Type B pancreatic cell (in vitro differentiated cells): ENCODE results near the gene PJVK. TPM values are rescaled to one million over a fixed set of nuclear protein-coding genes. Genes with fewer than 3 reads are reported as not detected.

Experiments used
- DNase-seq: peaks from one replicate; pipeline ENCODE4 v3.0.0; 2021; ENCODE audit warnings: mixed read lengths; ENCODE audit not compliant: unreplicated experiment; ENCODE audit errors: extremely low spot score
- H3K27ac Mint-ChIP-seq: 2 replicates; pipeline ENCODE4 v1.8.0; 2021; ENCODE audit warnings: mild to moderate bottlenecking, mixed read lengths
- H3K27me3 Mint-ChIP-seq: 2 replicates; pipeline ENCODE4 v1.8.0; 2021; ENCODE audit warnings: mixed read lengths
- H3K36me3 Mint-ChIP-seq: 2 replicates; pipeline ENCODE4 v1.8.0; 2021; ENCODE audit warnings: mixed read lengths
- H3K4me1 Mint-ChIP-seq: one replicate; pipeline ENCODE4 v1.8.0; 2021; ENCODE audit warnings: mixed read lengths; ENCODE audit not compliant: unreplicated experiment
- H3K4me3 Mint-ChIP-seq: 2 replicates; pipeline ENCODE4 v1.8.0; 2021; ENCODE audit warnings: mild to moderate bottlenecking, mixed read lengths
- H3K9me3 Mint-ChIP-seq: 2 replicates; pipeline ENCODE4 v1.8.0; 2021; ENCODE audit warnings: mixed read lengths
- CTCF ChIP-seq: fragments of 200-600 bp; sonication (generic); conservative IDR thresholded peaks from 2 replicates; pipeline ENCODE4 v1.5.0; 2021; ENCODE audit warnings: antibody characterized with exemption, mild to moderate bottlenecking
- total RNA-seq: library from RNA; stranded (reverse); gene quantifications from 2 replicates; pipeline ENCODE4 v1.2.1, GENCODE V29; 2021; ENCODE audit warnings: low replicate concordance

The PJVK gene
- total RNA-seq, 1 donor from 2014 or later: 8.0 TPM

GRCh38 chr2:178425255-178425827 lies 25.8 kb upstream of the PJVK start:
- H3K4me3 Mint-ChIP-seq: no peak overlapping the region
- no peaks in the 10 kb centered on the region for H3K4me1 Mint-ChIP-seq
- no peak for TF ChIP-seq CTCF
- H3K9me3 Mint-ChIP-seq: peaks cover 11% of the 10 kb centered on the region
- H3K27me3 Mint-ChIP-seq: no peaks in the 10 kb centered on the region
- DNase-seq: no peak
- H3K27ac Mint-ChIP-seq: no peak overlapping the region
- H3K36me3 Mint-ChIP-seq: peaks cover 55% of the 10 kb centered on the region

DNA sequence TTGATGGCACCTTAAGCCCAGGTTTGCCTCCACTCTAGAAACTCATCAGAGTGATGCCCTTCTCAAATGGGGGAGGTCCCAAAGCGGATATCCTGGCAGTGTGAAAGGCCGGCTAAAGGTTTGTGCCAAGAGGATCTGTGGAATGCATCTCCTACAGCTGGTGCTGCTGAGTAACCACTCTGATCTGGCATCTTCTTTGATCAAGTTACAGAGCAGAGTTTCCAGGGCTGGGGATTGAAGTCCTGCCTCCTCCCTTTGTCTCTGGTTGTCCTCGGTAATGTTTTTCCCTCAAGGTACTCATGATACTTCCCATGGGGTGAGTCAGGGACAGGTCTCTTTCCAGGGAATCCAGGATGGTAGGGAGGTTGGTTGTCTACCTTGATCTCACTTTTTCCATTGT lies 24.8 kb upstream of the PJVK start:
- no peak for DNase-seq
- H3K4me1 Mint-ChIP-seq: no peaks in the 10 kb centered on the region
- H3K27ac Mint-ChIP-seq: no peak overlapping the region
- no peak for TF ChIP-seq CTCF
- H3K36me3 Mint-ChIP-seq: peaks cover 52% of the 10 kb centered on the region
- H3K27me3 Mint-ChIP-seq: no peaks in the 10 kb centered on the region
- H3K4me3 Mint-ChIP-seq: no peak overlapping the region
- H3K9me3 Mint-ChIP-seq: peaks cover 11% of the 10 kb centered on the region

DNA sequence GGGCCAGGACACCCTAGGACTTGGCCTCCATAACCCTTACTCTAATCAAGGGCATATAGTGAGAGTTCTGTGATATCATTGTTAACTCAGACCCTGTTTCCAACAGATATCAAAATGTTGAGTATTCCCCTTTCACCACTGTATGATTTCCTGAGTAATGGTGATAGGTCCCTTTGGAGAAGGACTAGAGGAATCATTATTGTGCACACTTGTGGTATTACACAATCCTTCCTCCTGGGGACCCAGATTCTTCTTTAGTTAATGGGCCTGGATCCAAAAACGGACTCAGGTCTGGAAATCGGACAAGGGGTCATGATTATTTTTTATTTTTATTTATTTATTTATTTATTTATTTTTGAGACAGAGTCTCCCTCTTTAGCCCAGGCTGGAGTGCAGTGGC lies 23.7 kb upstream of the PJVK start:
- H3K4me1 Mint-ChIP-seq: no peaks in the 10 kb centered on the region
- H3K9me3 Mint-ChIP-seq: peaks cover 11% of the 10 kb centered on the region
- H3K36me3 Mint-ChIP-seq: peaks cover 55% of the 10 kb centered on the region
- no peak overlapping the region for H3K4me3 Mint-ChIP-seq
- no peak overlapping the region for H3K27ac Mint-ChIP-seq
- DNase-seq: no peak
- no peak for TF ChIP-seq CTCF
- H3K27me3 Mint-ChIP-seq: no peaks in the 10 kb centered on the region

- peaks cover 11% of the 10 kb centered on the region for H3K9me3 Mint-ChIP-seq
- no peak for DNase-seq
- H3K4me1 Mint-ChIP-seq: no peaks in the 10 kb centered on the region
- H3K4me3 Mint-ChIP-seq: no peak overlapping the region
- H3K27me3 Mint-ChIP-seq: no peaks in the 10 kb centered on the region
- TF ChIP-seq CTCF: no peak
- peaks cover 53% of the 10 kb centered on the region for H3K36me3 Mint-ChIP-seq
- H3K27ac Mint-ChIP-seq: no peak overlapping the region
Observed at GRCh38 chr2:178428396-178428806, 22.8 kb upstream of the PJVK start.

GRCh38 chr2:178429336-178429735 lies 21.8 kb upstream of the PJVK start:
- TF ChIP-seq CTCF: no peak
- no peak for DNase-seq
- no peak overlapping the region for H3K27ac Mint-ChIP-seq
- H3K9me3 Mint-ChIP-seq: peaks cover 11% of the 10 kb centered on the region
- no peaks in the 10 kb centered on the region for H3K27me3 Mint-ChIP-seq
- no peaks in the 10 kb centered on the region for H3K4me1 Mint-ChIP-seq
- peaks cover 52% of the 10 kb centered on the region for H3K36me3 Mint-ChIP-seq
- no peak overlapping the region for H3K4me3 Mint-ChIP-seq

DNA sequence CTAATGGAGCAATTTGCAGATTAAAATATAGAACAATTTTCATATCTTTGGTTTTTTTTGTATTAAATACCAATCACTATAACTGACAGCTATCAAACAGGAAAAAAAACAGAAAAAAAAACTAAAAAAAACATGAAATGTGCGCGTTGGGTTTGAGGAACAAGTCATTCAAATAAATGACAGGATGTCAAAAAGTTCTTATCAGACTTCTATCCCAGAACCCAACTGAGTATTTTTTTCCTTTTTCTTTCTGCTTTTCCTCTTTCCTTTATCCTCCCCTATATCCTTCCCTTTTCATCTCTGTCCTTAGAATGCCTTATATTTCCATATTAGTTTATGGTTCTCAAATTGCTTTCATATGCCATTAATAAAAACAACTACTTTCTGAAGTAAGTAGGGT lies 14.5 kb upstream of the PJVK start:
- Mint-ChIP-seq H3K4me1 (no peaks in the 10 kb centered on the region), H3K9me3 (no peaks in the 10 kb centered on the region), H3K27ac (no peak overlapping the region), H3K36me3 (peaks cover 31% of the 10 kb centered on the region), H3K27me3 (no peaks in the 10 kb centered on the region), H3K4me3 (no peak overlapping the region)
- TF ChIP-seq CTCF: no peak
- no peak for DNase-seq
